Gastrocnemius medialis (tissue), 4 donors: ENCODE data around the gene MACROD2. TPM values are rescaled to one million over a fixed set of nuclear protein-coding genes. Genes with fewer than 3 reads are reported as not detected.

Experiments used
- ATAC-seq, 2 donors: fragments of 150-250 bp; one replicate each; pipeline ENCODE4 v1.9.1; 2016
- DNase-seq, 2 donors: peaks; one replicate each; pipeline ENCODE4 v3.0.0-alpha.2; 2019
- H3K27ac ChIP-seq, 4 donors: fragments of 200-600 bp; sonication (generic); 1 replicate in 1 of 4; 2 replicates in 3 of 4; pipeline ENCODE4 v1.5.1; 2016 to 2018; ENCODE audit warnings: mild to moderate bottlenecking in 2 of 4, moderate library complexity in 1 of 4
- H3K27me3 ChIP-seq, 3 donors: fragments of 200-600 bp; sonication (generic) in 2 of 3; 1 replicate in 1 of 3; 2 replicates in 2 of 3; pipeline versions ENCODE4 v1.5.1 to v1.6.0; 2016 to 2019; ENCODE audit warnings: mild to moderate bottlenecking in 1 of 3, moderate library complexity in 1 of 3
- H3K36me3 ChIP-seq, 2 donors: fragments of 200-600 bp; sonication (generic) in 1 of 2; one replicate each; pipeline ENCODE4 v1.5.1; 2017 to 2018
- H3K4me1 ChIP-seq, 2 donors: fragments of 200-600 bp; sonication (generic) in 1 of 2; one replicate each; pipeline ENCODE4 v1.5.1; 2016 to 2017; ENCODE audit warnings: mild to moderate bottlenecking in 2 of 2
- H3K4me3 ChIP-seq, 4 donors: fragments of 200-600 bp; sonication (generic) in 3 of 4; 1 replicate in 1 of 4; 2 replicates in 3 of 4; pipeline ENCODE4 v1.5.1; 2016 to 2019; ENCODE audit warnings: mild to moderate bottlenecking in 2 of 4
- H3K9me3 ChIP-seq, 3 donors: fragments of 200-600 bp; sonication (generic) in 2 of 3; 1 replicate in 1 of 3; 2 replicates in 2 of 3; pipeline ENCODE4 v1.5.1; 2016 to 2019
- CTCF ChIP-seq, 5 experiments: fragments of 450-650 bp in 3 of 5; fragments of 200-600 bp in 2 of 5; sonication (generic) in 2 of 5; IDR thresholded peaks in 4 of 5; conservative IDR thresholded peaks in 1 of 5; 1 replicate in 4 of 5; 2 replicates in 1 of 5; pipeline ENCODE4 v1.5.1; 2016 to 2019; ENCODE audit warnings: antibody characterized with exemption in 5 of 5, mild to moderate bottlenecking in 3 of 5, moderate library complexity in 3 of 5
- POLR2A ChIP-seq, 2 donors: fragments of 450-650 bp; IDR thresholded peaks; one replicate each; pipeline ENCODE4 v1.6.1; 2017; ENCODE audit warnings: antibody characterized with exemption in 2 of 2, mild to moderate bottlenecking in 2 of 2, moderate library complexity in 2 of 2
- in situ Hi-C, 4 donors: fragments of 200-750 bp; cut with MboI; loops; one replicate each; pipeline versions ENCODE4 v1.15.0 to v1.8.0; 2017; ENCODE audit warnings: low sequenced_read_pairs in 4 of 4
- intact Hi-C: fragments of 100-400 bp; cut with DNase I; formaldehyde crosslinking; loops from one replicate; pipeline ENCODE4 v1.15.1; 2023; ENCODE audit warnings: low total_unique reads
- total RNA-seq, 4 donors: library from RNA; depleted of rRNA; stranded (reverse); fragments of >200 nt; gene quantifications; one replicate each; pipeline versions ENCODE4 v1.1.0 to v1.2.3, GENCODE V29; 2016

MACROD2 gene
- total RNA-seq, 4 donors from 2014 or later: 1.8 to 10.2 (median 3.6) TPM

GRCh38 chr20:14826543-14827313 lies 831.4 kb downstream of the MACROD2 start:
- Histone ChIP-seq H3K9me3 (no peaks in the 10 kb centered on the region), H3K36me3 (no peaks in the 10 kb centered on the region), H3K27me3 (no peaks in the 10 kb centered on the region), H3K4me3 (no peak overlapping the region), H3K27ac (no peak overlapping the region), H3K4me1 (no peaks in the 10 kb centered on the region)
- DNase-seq (no peak), ATAC-seq (no peak)
- in situ Hi-C loops (no loop called here), intact Hi-C loops (no loop called here)
- TF ChIP-seq CTCF (IDR thresholded peaks at IDR 0.05 in 4 of 5, conservative IDR thresholded peaks at IDR 0.05 in 1 of 5): no peak

- in situ Hi-C loops: no loop called here
Observed at GRCh38 chr20:14828459-14828858, 833.1 kb downstream of the MACROD2 start.

GRCh38 chr20:14829906-14830305 lies 834.6 kb downstream of the MACROD2 start:
- Histone ChIP-seq H3K27me3 (no peaks in the 10 kb centered on the region), H3K27ac (no peak overlapping the region), H3K4me3 (no peak overlapping the region), H3K9me3 (no peaks in the 10 kb centered on the region), H3K4me1 (no peaks in the 10 kb centered on the region), H3K36me3 (no peaks in the 10 kb centered on the region)
- TF ChIP-seq CTCF (IDR thresholded peaks at IDR 0.05 in 4 of 5, conservative IDR thresholded peaks at IDR 0.05 in 1 of 5) (no peak), POLR2A (IDR thresholded peaks at IDR 0.05) (no peak)
- intact Hi-C loops: no loop called here
- ATAC-seq (no peak), DNase-seq (no peak)
- in situ Hi-C loops: no loop called here

More at GRCh38 chr20:14828459-14828858, 833.1 kb downstream of the MACROD2 start:
- DNase-seq: no peak
- no peaks in the 10 kb centered on the region for H3K4me1 ChIP-seq
- no peaks in the 10 kb centered on the region for H3K27me3 ChIP-seq
- no peak overlapping the region for H3K27ac ChIP-seq
- no peak for ATAC-seq
- H3K9me3 ChIP-seq: no peaks in the 10 kb centered on the region
- no peak overlapping the region for H3K4me3 ChIP-seq
- intact Hi-C loops: no loop called here
- no peaks in the 10 kb centered on the region for H3K36me3 ChIP-seq
- TF ChIP-seq CTCF (IDR thresholded peaks at IDR 0.05 in 4 of 5, conservative IDR thresholded peaks at IDR 0.05 in 1 of 5) (no peak), POLR2A (IDR thresholded peaks at IDR 0.05) (no peak)

- ATAC-seq (no peak), DNase-seq (no peak)
- intact Hi-C loops (no loop called here), in situ Hi-C loops (no loop called here)
- Histone ChIP-seq H3K27ac (no peak overlapping the region), H3K36me3 (no peaks in the 10 kb centered on the region), H3K4me3 (no peak overlapping the region), H3K4me1 (no peaks in the 10 kb centered on the region), H3K27me3 (no peaks in the 10 kb centered on the region), H3K9me3 (no peaks in the 10 kb centered on the region)
- no peak for TF ChIP-seq POLR2A (IDR thresholded peaks at IDR 0.05)
- no peak for TF ChIP-seq CTCF (IDR thresholded peaks at IDR 0.05 in 4 of 5, conservative IDR thresholded peaks at IDR 0.05 in 1 of 5)
Observed at GRCh38 chr20:14830466-14830865, 835.1 kb downstream of the MACROD2 start.

- no peaks in the 10 kb centered on the region for H3K27me3 ChIP-seq
- DNase-seq (no peak), ATAC-seq (no peak)
- H3K36me3 ChIP-seq: no peaks in the 10 kb centered on the region
- TF ChIP-seq CTCF (IDR thresholded peaks at IDR 0.05 in 4 of 5, conservative IDR thresholded peaks at IDR 0.05 in 1 of 5) (no peak), POLR2A (IDR thresholded peaks at IDR 0.05) (no peak)
- H3K4me3 ChIP-seq: no peak overlapping the region
- no peaks in the 10 kb centered on the region for H3K9me3 ChIP-seq
- intact Hi-C loops (no loop called here), in situ Hi-C loops (no loop called here)
- no peak overlapping the region for H3K27ac ChIP-seq
- no peaks in the 10 kb centered on the region for H3K4me1 ChIP-seq
Observed at GRCh38 chr20:14830899-14831298, 835.6 kb downstream of the MACROD2 start.
